ENCODE measurements around the gene KCTD13.

DNA sequence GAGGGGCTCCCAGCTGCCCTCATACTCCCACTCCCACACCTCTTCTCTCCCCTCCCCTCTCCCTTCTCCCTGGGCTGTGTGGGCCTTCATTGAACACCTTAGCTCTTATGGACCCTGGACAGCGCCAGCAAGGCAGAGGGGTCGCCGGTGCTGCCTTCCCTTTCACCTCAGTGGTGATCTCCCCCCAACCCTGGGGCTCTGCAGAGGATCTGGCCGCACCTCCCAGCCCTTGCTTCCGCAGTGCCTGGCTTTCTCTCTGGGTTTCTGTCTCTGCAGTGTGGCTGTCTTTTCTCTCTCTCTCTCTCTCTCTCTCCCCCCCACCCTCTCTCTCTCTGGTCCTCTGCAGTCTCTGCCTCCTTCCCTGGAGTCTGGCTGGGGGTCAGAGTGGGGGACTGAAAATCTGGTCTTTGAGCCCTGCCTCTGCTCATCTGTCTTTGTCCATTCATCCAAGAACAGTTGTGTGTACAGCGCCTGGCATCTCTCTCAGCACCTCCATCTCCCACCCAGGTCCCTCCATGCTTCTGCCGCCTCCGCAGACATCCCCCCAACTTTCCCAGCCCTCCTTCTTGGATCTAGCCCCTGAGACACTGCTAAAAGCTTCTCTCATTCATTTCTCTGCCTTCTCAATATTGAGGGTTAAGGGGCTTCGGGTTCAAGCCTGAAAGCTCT, 27.8 kb downstream of the KCTD13 start:
- no peak for TF ChIP-seq POLR2AphosphoS2 (IDR thresholded peaks at IDR 0.05; ENCODE audit: low read depth, low read length)
- TF ChIP-seq, protein P1, sequence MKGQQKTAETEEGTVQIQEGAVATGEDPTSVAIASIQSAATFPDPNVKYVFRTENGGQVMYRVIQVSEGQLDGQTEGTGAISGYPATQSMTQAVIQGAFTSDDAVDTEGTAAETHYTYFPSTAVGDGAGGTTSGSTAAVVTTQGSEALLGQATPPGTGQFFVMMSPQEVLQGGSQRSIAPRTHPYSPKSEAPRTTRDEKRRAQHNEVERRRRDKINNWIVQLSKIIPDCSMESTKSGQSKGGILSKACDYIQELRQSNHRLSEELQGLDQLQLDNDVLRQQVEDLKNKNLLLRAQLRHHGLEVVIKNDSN (IDR thresholded peaks at IDR 0.05; ENCODE audit: borderline replicate concordance, extremely low read length, insufficient read depth, low read depth, low read length): no peak

Data from GM12878 (cell line).